Measurements from ENCODE around the gene NOP53. TPM values are rescaled to one million over a fixed set of nuclear protein-coding genes. Genes with fewer than 3 reads are reported as not detected.

Gene NOP53
- polyA plus RNA-seq, 1 donor: 316 TPM

GRCh38 chr19:47805313-47805712 lies 60.0 kb downstream of the NOP53 start:
- DNase-seq: no peak

- no peak for DNase-seq
These were observed 61.1 kb downstream of the NOP53 start for GRCh38 chr19:47806435-47806834.

Other genes starting within 250 kb of the NOP53 start
- 150 TPM for gene NAPA, start 230.5 kb upstream of the NOP53 start, polyA plus RNA-seq (ENCODE audit: insufficient read length)
- gene ZNF541, start 172.4 kb upstream of the NOP53 start, polyA plus RNA-seq (ENCODE audit: insufficient read length): 0.27 TPM
- 13.0 TPM for gene BICRA, start 136.4 kb upstream of the NOP53 start, polyA plus RNA-seq (ENCODE audit: insufficient read length)
- gene EHD2, start 32.1 kb upstream of the NOP53 start, polyA plus RNA-seq (ENCODE audit: insufficient read length): 27.4 TPM
- 110 TPM for gene SELENOW, start 33.2 kb downstream of the NOP53 start, polyA plus RNA-seq (ENCODE audit: insufficient read length)
- not detected for gene TPRX1, start 59.0 kb downstream of the NOP53 start, polyA plus RNA-seq (ENCODE audit: insufficient read length)
- 0.15 TPM for gene CRX, start 76.4 kb downstream of the NOP53 start, polyA plus RNA-seq (ENCODE audit: insufficient read length)
- gene TPRX2, start 113.7 kb downstream of the NOP53 start, polyA plus RNA-seq (ENCODE audit: insufficient read length): not detected
- 0.18 TPM for gene SULT2A1, start 140.8 kb downstream of the NOP53 start, polyA plus RNA-seq (ENCODE audit: insufficient read length)
- gene BSPH1, start 246.6 kb downstream of the NOP53 start, polyA plus RNA-seq (ENCODE audit: insufficient read length): not detected
- gene ELSPBP1, start 249.1 kb downstream of the NOP53 start, polyA plus RNA-seq (ENCODE audit: insufficient read length): 0.25 TPM

All from left kidney (tissue), 2 donors.